HG02970 (cell line): ENCODE results near the gene DNMBP.
"Not testable (repeated sequence)": the region's sequence is repeated elsewhere in the genome, so short reads cannot be mapped to it uniquely, and the experiment has no call there.

ENCODE experiments used
- ATAC-seq: cut with Tn5 transposase; IDR thresholded peaks from one replicate; pipeline ENCODE4 v1.9.1; 2021; ENCODE audit warnings: mild to moderate bottlenecking, moderate library complexity, moderate number of reproducible peaks; ENCODE audit not compliant: unreplicated experiment, low FRiP score

DNMBP gene

GRCh38 chr10:100019787-100020141, 10.0 kb upstream of the DNMBP start:
- no peak for ATAC-seq

DNA sequence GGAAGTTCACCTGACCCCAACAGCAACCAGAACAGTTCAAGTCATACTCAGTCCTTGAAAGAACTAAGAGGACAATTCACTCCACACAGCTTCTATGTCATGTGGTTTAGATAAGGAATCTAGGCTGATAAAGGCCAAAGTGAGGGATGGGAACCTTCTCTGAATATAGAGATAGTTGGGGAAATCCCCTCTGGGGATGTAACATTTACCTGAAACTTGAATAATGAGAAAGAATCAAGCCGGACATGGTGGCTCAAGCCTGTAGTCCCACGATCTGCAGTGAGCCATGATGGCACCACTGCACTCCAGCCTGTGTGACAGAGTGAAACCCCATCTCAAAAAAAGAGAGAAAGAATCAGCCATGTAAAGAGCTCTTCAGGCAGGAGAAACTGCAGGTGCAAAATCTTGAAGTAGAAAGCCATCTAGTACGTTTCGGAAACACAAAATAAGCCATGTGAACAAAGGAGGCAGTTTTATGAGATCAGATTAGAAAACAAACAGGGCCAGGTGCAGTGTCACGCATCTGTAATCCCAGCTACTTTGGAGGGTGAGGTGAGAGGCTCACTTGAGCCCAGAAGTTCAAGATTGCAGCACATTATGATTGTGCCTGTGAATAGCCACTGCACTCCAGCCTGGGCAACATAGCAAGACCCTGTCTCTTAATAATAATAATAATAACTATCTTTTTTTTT, 4.5 kb upstream of the DNMBP start:
- peak; percentile 45 for ATAC-seq

GRCh38 chr10:100013621-100014020, 3.9 kb upstream of the DNMBP start:
- no peak for ATAC-seq

- not testable (repeated sequence) for ATAC-seq
Observed at GRCh38 chr10:100011906-100012305, 2.2 kb upstream of the DNMBP start.

DNA sequence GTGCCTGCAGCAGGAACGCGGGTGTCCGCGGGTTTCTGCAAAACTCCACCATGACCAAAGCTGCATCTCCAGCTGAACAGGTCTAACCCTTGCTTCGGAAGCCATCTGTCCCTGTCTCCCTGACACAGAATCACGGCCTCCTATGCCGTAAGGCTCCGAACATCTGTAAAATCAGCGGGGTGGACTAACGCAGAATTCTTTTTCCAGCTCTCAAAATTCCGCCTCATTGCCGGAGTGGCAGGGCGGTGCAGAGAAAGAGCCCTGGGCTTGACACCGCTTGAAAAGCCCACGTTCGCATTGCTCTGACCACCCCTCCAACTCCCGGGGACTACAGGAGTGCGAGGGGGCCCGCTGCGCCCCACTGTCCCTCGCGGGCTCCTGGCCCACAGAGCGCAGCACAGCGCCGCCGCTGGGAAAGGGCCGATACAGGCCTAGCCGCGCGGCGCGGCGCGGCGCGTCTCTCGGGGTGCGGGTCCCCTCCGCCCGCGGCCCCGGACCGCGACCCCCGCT, 409 bp downstream of the DNMBP start:
- ATAC-seq: peak; percentile 55

DNA sequence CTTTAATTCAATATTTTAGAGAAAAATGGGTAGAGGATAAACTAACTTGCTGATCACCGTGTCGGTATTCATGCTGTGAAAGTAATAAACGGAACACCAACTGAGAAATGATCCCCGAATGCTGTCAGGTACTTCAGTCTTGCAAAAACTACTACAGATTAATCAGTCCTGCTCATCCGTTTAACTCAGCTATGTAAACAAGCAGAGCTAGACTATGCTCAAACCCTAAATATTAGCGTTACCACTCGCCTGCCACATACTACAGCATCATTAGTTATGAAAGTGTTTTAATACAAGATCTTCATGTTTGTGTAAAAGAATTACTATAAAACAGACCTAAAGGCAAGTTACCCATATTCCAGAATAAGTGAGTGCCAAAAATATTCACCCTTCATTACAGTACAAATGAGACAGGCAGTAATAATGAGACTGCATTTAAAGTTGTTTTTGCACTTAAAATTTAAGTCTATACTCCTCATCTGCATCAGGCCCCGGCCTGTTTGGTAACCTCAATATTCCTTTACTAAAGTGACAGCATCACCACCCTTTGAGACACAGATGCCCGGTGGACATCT, 952 bp downstream of the DNMBP start:
- ATAC-seq: no peak

DNA sequence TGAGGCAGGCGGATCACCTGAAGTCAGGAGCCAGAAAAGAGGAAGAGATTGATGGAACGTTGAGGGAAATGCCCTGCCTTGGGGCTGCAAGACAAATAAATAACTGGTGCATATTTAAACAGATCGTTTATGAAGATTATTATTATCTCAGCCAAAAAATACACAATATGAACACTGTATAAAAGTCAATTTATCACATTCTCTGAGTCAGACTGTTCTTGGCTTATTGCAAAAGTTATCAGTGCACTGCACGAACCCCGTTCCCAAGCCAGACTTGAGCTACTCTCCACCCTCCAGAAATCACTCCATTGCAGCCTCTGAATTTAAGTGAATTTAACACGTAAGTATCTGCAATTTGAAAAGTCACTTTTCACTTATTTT, 1.6 kb downstream of the DNMBP start:
- ATAC-seq: no peak

- ATAC-seq: no peak
Observed at GRCh38 chr10:100007231-100008141, 2.3 kb downstream of the DNMBP start.

GRCh38 chr10:100006243-100006886, 3.4 kb downstream of the DNMBP start:
- ATAC-seq: no peak

DNA sequence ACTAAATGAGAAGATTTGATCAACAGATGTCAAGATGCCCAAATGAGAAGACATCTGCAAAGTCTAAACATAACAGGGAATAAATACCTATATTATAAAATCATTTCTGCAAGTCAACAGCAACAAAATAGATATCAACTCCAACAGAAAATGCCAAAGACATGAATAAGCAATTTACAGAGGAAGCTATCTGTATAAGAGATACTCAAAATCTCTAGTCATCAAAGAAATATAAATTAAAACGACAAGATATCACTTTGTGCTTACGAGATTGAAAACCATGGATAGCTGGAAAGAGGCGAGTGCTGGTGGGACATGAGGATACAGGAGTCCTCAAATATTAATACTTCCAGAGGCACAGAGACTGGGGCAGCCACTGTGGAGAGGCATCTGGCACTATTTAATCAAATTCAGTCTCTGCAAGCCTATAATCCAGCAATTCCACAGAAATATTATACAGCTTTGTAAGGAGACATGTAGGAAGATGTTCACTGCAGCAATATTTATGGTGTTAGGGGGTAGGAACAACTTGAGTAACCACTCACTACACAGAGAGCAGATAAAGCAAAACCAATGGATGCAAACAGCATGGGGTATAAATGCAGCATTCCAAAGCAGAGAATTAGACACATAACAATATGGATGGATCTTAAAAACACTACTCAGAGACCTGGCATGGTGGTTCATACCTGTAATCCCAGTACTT, 4.8 kb downstream of the DNMBP start:
- ATAC-seq: no peak

- ATAC-seq: no peak
Observed at GRCh38 chr10:100000109-100000644, 9.6 kb downstream of the DNMBP start.

DNA sequence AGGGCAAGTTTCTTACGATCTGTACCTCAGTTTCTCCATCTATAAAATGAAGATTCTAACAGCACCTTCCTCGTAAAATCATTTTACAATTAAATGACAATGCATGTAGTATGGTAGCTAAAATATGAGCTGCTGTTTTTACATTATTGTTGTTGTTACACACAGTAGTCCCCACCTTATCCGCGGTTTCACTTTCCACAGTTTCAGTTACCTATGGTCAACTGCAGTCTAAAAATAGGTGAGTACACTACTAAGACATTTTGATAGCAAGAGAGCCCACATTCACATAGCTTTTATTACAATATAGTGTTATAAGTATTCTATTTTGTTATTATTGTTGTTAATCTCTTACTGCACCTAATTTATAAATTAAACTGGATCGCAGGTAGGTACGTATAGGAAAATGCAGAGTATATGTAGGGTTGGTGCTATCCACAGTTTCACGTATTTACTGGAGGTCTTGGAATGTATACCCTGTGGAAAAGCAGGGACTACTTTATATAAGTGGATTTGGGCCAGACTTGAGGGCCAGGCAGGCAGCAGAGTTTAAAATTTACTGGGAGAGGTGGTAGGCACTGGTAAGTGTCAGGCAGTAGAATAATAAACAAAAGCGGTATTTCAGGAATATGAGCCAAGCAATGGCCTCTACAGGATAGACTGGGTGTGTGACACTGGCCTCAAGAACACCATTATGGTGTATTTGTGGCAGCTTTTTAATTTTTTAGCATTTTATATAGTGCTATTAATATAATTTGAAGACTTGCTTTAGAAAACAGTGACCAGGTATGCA, 10.2 kb downstream of the DNMBP start:
- ATAC-seq: no peak

DNA sequence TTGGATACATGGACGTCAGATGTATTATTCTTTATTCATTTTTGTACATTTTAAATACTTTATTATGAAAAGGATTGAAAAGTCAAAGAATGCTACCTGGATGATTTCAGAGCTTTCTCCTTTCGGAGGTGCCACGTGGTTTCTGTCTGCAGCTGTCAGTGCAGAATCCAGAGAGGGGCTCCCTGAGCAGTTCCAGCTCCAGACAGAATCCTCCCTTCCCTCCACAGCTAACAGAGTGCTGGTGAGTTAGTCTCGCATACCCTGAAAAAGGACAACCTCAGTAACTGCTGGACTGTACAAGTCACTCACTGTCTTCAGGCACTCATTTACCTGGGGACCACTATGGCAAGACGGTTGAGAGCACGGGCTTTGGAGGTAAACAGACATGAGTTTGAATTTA, 10.9 kb downstream of the DNMBP start:
- ATAC-seq: no peak

- no peak for ATAC-seq
Observed at GRCh38 chr10:99996671-99997648, 12.8 kb downstream of the DNMBP start.

GRCh38 chr10:99995713-99996112, 14.0 kb downstream of the DNMBP start:
- ATAC-seq: no peak

- no peak for ATAC-seq
Observed at GRCh38 chr10:99995269-99995668, 14.5 kb downstream of the DNMBP start.

GRCh38 chr10:99994801-99995200, 14.9 kb downstream of the DNMBP start:
- no peak for ATAC-seq
